ENCODE results near the gene FOXB1. TPM values are rescaled to one million over a fixed set of nuclear protein-coding genes. Genes with fewer than 3 reads are reported as not detected.

FOXB1 gene
- total RNA-seq, 1 experiment from 2014 or later: 0.64 TPM

GRCh38 chr15:60010858-60011257 is 6.7 kb downstream of the FOXB1 start:
- BruUV-seq (replicated peaks): no TSS peak
- in situ Hi-C loops (cut with HindIII; ENCODE audit: low pct_unique_long_range_greater_than_20kb, low sequenced_read_pairs): no loop called here
- DNase-seq (ENCODE audit: low read depth, low spot score): no peak
- 0 out of 2 replicates have a peak, but pooled peaks cover 4% of the 10 kb centered on the region for H3K4me1 ChIP-seq (ENCODE audit: control insufficient read depth, insufficient read depth, low read length)
- H3K27ac ChIP-seq (ENCODE audit: low read length): no peak overlapping the region
- no peak overlapping the region for H3K4me3 ChIP-seq (ENCODE audit: low read depth in 2 of 2, low read length in 2 of 2)
- ATAC-seq: no peak
- TF ChIP-seq TCF7L2 (IDR thresholded peaks at IDR 0.05; ENCODE audit: low read depth, low read length) (no peak), SIN3A (IDR thresholded peaks at IDR 0.05; ENCODE audit: borderline replicate concordance, insufficient read depth, low read depth, low read length) (no peak), POLR2AphosphoS5 (IDR thresholded peaks at IDR 0.05; ENCODE audit: low read depth, low read length) (no peak), CTCF (IDR thresholded peaks at IDR 0.05) (no peak), REST (IDR thresholded peaks at IDR 0.05; ENCODE audit: insufficient read depth in 1 of 2, low read depth in 2 of 2, low read length in 1 of 2) (no peak)
- ChIA-PET CTCF (no interaction called here), POLR2A (interaction anchor here (0.7 kb wide), 1 partner anchor 99 kb away, joined by 3 read pairs; no protein-coding TSS in a partner anchor)
- no peaks in the 10 kb centered on the region; the same call in none of the 2 replicates for H3K36me3 ChIP-seq (ENCODE audit: control insufficient read depth, insufficient read depth, low read length)
- intact Hi-C loops (cut with micrococcal nuclease; ENCODE audit: unreplicated experiment): no loop called here
- H3K27me3 ChIP-seq (ENCODE audit: control insufficient read depth, insufficient read depth, low read length): peaks cover 41% of the 10 kb centered on the region
- H3K9me3 ChIP-seq (ENCODE audit: control insufficient read depth, insufficient read depth, low read depth, low read length): no peaks in the 10 kb centered on the region

GRCh38 chr15:60012695-60013094 is 8.6 kb downstream of the FOXB1 start:
- in situ Hi-C loops (cut with HindIII; ENCODE audit: low pct_unique_long_range_greater_than_20kb, low sequenced_read_pairs): no loop called here
- H3K27ac ChIP-seq (ENCODE audit: low read length): no peak overlapping the region
- H3K4me1 ChIP-seq (ENCODE audit: control insufficient read depth, insufficient read depth, low read length): no peaks in the 10 kb centered on the region
- no peak for TF ChIP-seq TCF7L2 (IDR thresholded peaks at IDR 0.05; ENCODE audit: low read depth, low read length)
- no peak for TF ChIP-seq POLR2AphosphoS5 (IDR thresholded peaks at IDR 0.05; ENCODE audit: low read depth, low read length)
- TF ChIP-seq CTCF (IDR thresholded peaks at IDR 0.05): no peak
- H3K9me3 ChIP-seq (ENCODE audit: control insufficient read depth, insufficient read depth, low read depth, low read length): no peaks in the 10 kb centered on the region
- BruUV-seq (replicated peaks): no TSS peak
- H3K27me3 ChIP-seq (ENCODE audit: control insufficient read depth, insufficient read depth, low read length): peaks cover 33% of the 10 kb centered on the region
- intact Hi-C loops (cut with micrococcal nuclease; ENCODE audit: unreplicated experiment): no loop called here
- DNase-seq (ENCODE audit: low read depth, low spot score) (no peak), ATAC-seq (no peak)
- ChIA-PET CTCF (no interaction called here), POLR2A (no interaction called here)
- H3K4me3 ChIP-seq (ENCODE audit: low read depth in 2 of 2, low read length in 2 of 2): no peak overlapping the region
- H3K36me3 ChIP-seq (ENCODE audit: control insufficient read depth, insufficient read depth, low read length): no peaks in the 10 kb centered on the region; the same call in 1 of the 2 replicates

All from Panc1 (cell line).